Endothelial cell of umbilical vein (primary cell): ENCODE data around the gene NLN.

Experiments used
- EZH2 ChIP-seq: IDR thresholded peaks from 2 replicates; pipeline ENCODE4 v1.6.1; 2012; ENCODE audit warnings: borderline replicate concordance, low read depth, mild to moderate bottlenecking, moderate library complexity, low read length, inconsistent platforms; ENCODE audit not compliant: severe bottlenecking
- GATA2 ChIP-seq: IDR thresholded peaks from 2 replicates; pipeline ENCODE4 v1.7.0; 2011; ENCODE audit warnings: low read depth, mild to moderate bottlenecking, moderate library complexity, mixed read lengths, low read length; ENCODE audit not compliant: insufficient read length, insufficient read depth
- JUN ChIP-seq: IDR thresholded peaks from 2 replicates; pipeline ENCODE4 v1.6.1; 2011; ENCODE audit warnings: borderline replicate concordance, low read depth; ENCODE audit not compliant: insufficient read length, insufficient read depth
- MYC ChIP-seq: IDR thresholded peaks from one replicate; pipeline ENCODE4 v1.6.1; 2011; ENCODE audit warnings: mild to moderate bottlenecking, low read depth, low read length
- POLR2A ChIP-seq: IDR thresholded peaks from 2 replicates; pipeline ENCODE4 v1.6.1; 2012; ENCODE audit warnings: low read depth, mild to moderate bottlenecking, control low read depth, low read length
- POLR2AphosphoS5 ChIP-seq: IDR thresholded peaks from 2 replicates; pipeline ENCODE4 v1.6.1; 2012; ENCODE audit warnings: low read depth, mild to moderate bottlenecking, control low read depth, low read length, moderate library complexity; ENCODE audit not compliant: insufficient read depth
- TF ChIP-seq, protein P1 (sequence below), 2 donors: IDR thresholded peaks; 1 replicate in 1 of 2; 2 replicates in 1 of 2; pipeline ENCODE4 v1.5.1; 2011; ENCODE audit warnings: low read length in 2 of 2, mild to moderate bottlenecking in 2 of 2, moderate library complexity in 2 of 2, control low read depth in 1 of 2, inconsistent platforms in 1 of 2, low read depth in 1 of 2; ENCODE audit not compliant: insufficient read depth in 1 of 2; ENCODE audit errors: extremely low read depth in 1 of 2
- TF ChIP-seq, protein P2 (sequence below): IDR thresholded peaks from 2 replicates; pipeline ENCODE4 v1.6.1; 2011; ENCODE audit not compliant: insufficient read depth, insufficient read length

DNA sequence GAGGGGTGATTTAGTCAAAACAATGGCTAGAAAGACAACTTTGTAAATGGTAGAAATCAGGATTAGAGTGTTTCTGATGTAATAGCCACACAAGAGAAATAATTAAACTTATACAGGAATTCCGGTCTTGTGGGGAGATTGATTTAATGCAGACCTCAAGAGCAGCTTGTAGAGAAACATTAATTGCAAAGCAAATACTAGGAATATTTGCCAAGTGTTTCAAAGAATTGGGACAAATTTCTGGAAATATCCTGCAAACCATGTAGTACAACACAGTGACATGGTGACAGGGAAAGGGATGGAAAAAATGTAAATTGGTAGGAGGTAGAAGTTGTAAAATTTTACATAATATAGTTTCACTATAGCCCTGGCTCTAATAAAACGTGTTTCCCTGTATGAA, 28.9 kb downstream of the NLN start:
- TF ChIP-seq, protein P1, sequence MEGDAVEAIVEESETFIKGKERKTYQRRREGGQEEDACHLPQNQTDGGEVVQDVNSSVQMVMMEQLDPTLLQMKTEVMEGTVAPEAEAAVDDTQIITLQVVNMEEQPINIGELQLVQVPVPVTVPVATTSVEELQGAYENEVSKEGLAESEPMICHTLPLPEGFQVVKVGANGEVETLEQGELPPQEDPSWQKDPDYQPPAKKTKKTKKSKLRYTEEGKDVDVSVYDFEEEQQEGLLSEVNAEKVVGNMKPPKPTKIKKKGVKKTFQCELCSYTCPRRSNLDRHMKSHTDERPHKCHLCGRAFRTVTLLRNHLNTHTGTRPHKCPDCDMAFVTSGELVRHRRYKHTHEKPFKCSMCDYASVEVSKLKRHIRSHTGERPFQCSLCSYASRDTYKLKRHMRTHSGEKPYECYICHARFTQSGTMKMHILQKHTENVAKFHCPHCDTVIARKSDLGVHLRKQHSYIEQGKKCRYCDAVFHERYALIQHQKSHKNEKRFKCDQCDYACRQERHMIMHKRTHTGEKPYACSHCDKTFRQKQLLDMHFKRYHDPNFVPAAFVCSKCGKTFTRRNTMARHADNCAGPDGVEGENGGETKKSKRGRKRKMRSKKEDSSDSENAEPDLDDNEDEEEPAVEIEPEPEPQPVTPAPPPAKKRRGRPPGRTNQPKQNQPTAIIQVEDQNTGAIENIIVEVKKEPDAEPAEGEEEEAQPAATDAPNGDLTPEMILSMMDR (IDR thresholded peaks at IDR 0.05; ENCODE audit: extremely low read depth in 1 of 2, insufficient read depth in 1 of 2, low read depth in 1 of 2, low read length in 2 of 2) = no peak
- no peak for TF ChIP-seq GATA2
- TF ChIP-seq POLR2A = no peak
- TF ChIP-seq JUN = no peak
- TF ChIP-seq EZH2 = no peak
- TF ChIP-seq POLR2AphosphoS5 = no peak
- no peak for TF ChIP-seq MYC
- TF ChIP-seq, protein P2, sequence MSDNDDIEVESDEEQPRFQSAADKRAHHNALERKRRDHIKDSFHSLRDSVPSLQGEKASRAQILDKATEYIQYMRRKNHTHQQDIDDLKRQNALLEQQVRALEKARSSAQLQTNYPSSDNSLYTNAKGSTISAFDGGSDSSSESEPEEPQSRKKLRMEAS = no peak
